Activated T-helper 1 cell treated with anti-CD3 and anti-CD28 coated beads, Interleukin-12 subunit alpha, Interleukin-12 subunit beta, Interleukin-2, Interleukin-4 antibody, amounts not matched to agents 30 ng/mL and 10 ng/mL and 1 ng/mL, durations not matched to agents 14 hours and 24 hours and 36 hours (primary cell): Measurements from ENCODE around the gene TRPM3. TPM values are rescaled to one million over a fixed set of nuclear protein-coding genes. Genes with fewer than 3 reads are reported as not detected.

ENCODE experiments used
- DNase-seq: peaks from one replicate; pipeline ENCODE4 v3.0.0; 2021; ENCODE audit warnings: low spot score
- H3K27ac Mint-ChIP-seq: one replicate; pipeline ENCODE4 v1.8.0; 2021; ENCODE audit warnings: mild to moderate bottlenecking, mixed read lengths
- H3K27me3 Mint-ChIP-seq: one replicate; pipeline ENCODE4 v1.8.0; 2022; ENCODE audit warnings: mild to moderate bottlenecking, moderate library complexity, mixed read lengths; ENCODE audit not compliant: insufficient read depth
- H3K36me3 Mint-ChIP-seq: one replicate; pipeline ENCODE4 v1.8.0; 2021; ENCODE audit warnings: low read depth, mixed read lengths
- H3K4me1 Mint-ChIP-seq: one replicate; pipeline ENCODE4 v1.8.0; 2021; ENCODE audit warnings: low read depth, mixed read lengths
- H3K4me3 Mint-ChIP-seq: one replicate; pipeline ENCODE4 v1.8.0; 2021; ENCODE audit warnings: mild to moderate bottlenecking, moderate library complexity, mixed read lengths
- H3K9me3 Mint-ChIP-seq: one replicate; pipeline ENCODE4 v1.8.0; 2021; ENCODE audit warnings: mixed read lengths
- intact Hi-C: fragments of 100-400 bp; cut with micrococcal nuclease; formaldehyde crosslinking; loops from one replicate; pipeline ENCODE4 v1.15.1; 2024
- total RNA-seq: library from RNA; stranded (reverse); gene quantifications from 2 replicates; pipeline ENCODE4 v1.2.3, GENCODE V29; 2022

Gene TRPM3
- total RNA-seq = not detected in 2 replicates

DNA sequence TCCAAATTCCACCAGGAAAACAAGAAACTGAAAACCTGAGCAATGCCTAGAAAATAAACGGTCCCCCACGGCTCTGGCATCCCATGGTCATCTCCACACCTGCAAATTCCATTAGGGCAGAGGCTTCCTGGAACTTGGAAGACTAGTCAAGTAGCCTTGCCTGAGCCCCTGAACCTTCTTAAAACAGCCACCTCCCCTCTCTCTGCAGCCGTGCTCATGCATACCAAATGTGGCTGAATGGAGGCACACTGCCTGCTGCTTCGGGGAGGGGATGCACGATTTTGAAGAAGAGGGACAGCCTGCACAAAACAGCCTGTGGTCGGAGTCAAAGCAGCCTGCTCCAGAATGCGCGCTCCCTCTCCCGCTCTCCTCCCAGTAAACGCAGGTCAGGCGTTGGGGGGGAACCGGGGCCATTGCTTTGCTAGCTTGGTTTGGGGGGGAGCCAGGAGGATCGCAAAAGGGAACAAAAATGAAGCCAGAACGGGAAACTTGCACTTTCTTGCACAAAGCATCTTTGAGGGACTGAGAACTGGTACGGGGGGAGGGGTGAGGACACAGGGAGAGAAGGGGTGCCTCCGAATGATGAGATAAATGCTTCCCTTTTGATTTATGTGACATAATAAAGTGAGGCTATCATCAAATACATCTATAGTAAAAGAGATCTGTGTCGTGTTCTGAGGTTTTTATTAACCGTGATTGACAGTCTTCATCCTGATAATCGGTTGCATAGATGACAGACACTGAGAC is at the start of gene TRPM3:
TRPM3 (minus strand) TSS at position 347 of the 747 bp plus-strand sequence; CDS start at position 80, 267 bp downstream.
- no peak for DNase-seq
- Mint-ChIP-seq H3K36me3 (no peaks in the 10 kb centered on the region), H3K27ac (no peak within 1 kb of the TSS), H3K27me3 (peaks cover 2% of the 10 kb centered on the region), H3K4me1 (no peaks in the 10 kb centered on the region), H3K9me3 (no peaks in the 10 kb centered on the region), H3K4me3 (no peak within 1 kb of the TSS)
- intact Hi-C loops = no loop called here

GRCh38 chr9:71168418-71168817 is 47.0 kb upstream of the TRPM3 start:
- Mint-ChIP-seq H3K4me3 (no peak overlapping the region), H3K4me1 (no peaks in the 10 kb centered on the region), H3K36me3 (no peaks in the 10 kb centered on the region), H3K27me3 (no peaks in the 10 kb centered on the region), H3K9me3 (no peaks in the 10 kb centered on the region), H3K27ac (no peak overlapping the region)
- no peak for DNase-seq
- intact Hi-C loops = no loop called here

- H3K4me1 Mint-ChIP-seq = no peaks in the 10 kb centered on the region
- no peak for DNase-seq
- no peaks in the 10 kb centered on the region for H3K9me3 Mint-ChIP-seq
- H3K27ac Mint-ChIP-seq = no peak overlapping the region
- H3K4me3 Mint-ChIP-seq = no peak overlapping the region
- intact Hi-C loops = no loop called here
- no peaks in the 10 kb centered on the region for H3K27me3 Mint-ChIP-seq
- H3K36me3 Mint-ChIP-seq = no peaks in the 10 kb centered on the region
Measured at GRCh38 chr9:71162126-71162525, 40.7 kb upstream of the TRPM3 start.

GRCh38 chr9:71157731-71158130 is 36.3 kb upstream of the TRPM3 start:
- Mint-ChIP-seq H3K9me3 (no peaks in the 10 kb centered on the region), H3K27ac (no peak overlapping the region), H3K36me3 (no peaks in the 10 kb centered on the region), H3K27me3 (no peaks in the 10 kb centered on the region), H3K4me1 (no peaks in the 10 kb centered on the region), H3K4me3 (no peak overlapping the region)
- no peak for DNase-seq
- intact Hi-C loops = no loop called here

DNA sequence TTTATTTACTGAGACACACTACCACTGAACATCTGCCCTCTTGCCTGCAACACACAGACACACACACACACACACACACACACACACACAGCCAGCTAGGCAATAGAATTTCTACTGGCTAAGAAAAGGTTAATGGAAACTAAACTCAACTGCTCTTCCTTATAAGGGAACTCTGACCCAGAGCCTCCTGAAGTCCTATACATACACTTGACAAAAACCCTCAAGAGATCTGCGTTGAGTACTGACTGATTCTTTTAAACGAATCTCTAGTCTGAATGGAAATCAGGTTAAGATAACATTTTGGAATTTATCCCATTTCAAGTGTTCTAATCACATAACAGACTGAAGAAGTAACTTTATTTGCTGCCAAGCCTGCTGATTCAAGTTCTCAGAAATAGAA is 25.9 kb upstream of the TRPM3 start:
- Mint-ChIP-seq H3K4me3 (no peak overlapping the region), H3K4me1 (no peaks in the 10 kb centered on the region), H3K27me3 (no peaks in the 10 kb centered on the region), H3K9me3 (peaks cover 8% of the 10 kb centered on the region), H3K36me3 (no peaks in the 10 kb centered on the region), H3K27ac (no peak overlapping the region)
- intact Hi-C loops = no loop called here
- DNase-seq = no peak

DNA sequence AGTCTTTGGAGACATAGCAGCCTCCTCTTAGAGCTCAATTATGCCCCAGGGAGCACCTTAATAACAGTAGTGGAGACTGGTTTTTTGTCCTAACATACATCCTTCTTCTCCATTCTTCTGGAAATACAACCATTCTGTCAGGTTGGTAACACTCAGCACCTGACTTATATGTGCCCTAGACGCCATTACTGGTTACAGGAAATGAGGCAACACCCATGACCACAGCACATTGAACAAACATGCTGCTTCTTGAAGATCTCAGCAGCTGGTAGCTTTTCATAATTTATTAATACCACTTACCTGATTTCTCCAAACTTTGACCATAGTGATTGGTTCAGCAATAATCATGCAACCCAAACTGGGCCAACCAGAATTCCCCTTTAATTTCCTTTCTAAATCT is 25.1 kb upstream of the TRPM3 start:
- peaks cover 8% of the 10 kb centered on the region for H3K9me3 Mint-ChIP-seq
- no peaks in the 10 kb centered on the region for H3K27me3 Mint-ChIP-seq
- H3K4me3 Mint-ChIP-seq = no peak overlapping the region
- no peaks in the 10 kb centered on the region for H3K4me1 Mint-ChIP-seq
- intact Hi-C loops = no loop called here
- H3K27ac Mint-ChIP-seq = no peak overlapping the region
- no peaks in the 10 kb centered on the region for H3K36me3 Mint-ChIP-seq
- DNase-seq = no peak

DNA sequence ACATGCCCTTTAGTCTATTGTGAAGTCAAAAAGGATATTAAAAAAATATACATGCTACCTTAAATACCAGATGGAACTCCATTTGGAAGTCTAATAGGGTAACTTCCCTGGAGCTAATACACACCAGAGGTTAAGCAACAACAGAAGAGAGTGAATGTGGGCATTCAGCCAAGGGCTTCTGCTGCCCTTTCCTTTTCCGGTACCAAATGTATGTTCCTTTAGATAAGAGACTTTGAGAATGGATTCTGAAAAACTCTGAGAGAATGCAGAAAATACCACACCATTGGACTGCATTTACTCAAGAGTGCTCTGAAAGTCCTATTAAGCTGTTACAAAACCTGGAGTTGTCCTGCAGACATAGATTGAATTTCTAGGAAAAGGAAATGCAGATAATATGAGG is 23.8 kb upstream of the TRPM3 start:
- Mint-ChIP-seq H3K36me3 (no peaks in the 10 kb centered on the region), H3K27ac (no peak overlapping the region), H3K9me3 (peaks cover 8% of the 10 kb centered on the region), H3K4me1 (no peaks in the 10 kb centered on the region), H3K27me3 (no peaks in the 10 kb centered on the region), H3K4me3 (no peak overlapping the region)
- intact Hi-C loops = no loop called here
- DNase-seq = no peak

DNA sequence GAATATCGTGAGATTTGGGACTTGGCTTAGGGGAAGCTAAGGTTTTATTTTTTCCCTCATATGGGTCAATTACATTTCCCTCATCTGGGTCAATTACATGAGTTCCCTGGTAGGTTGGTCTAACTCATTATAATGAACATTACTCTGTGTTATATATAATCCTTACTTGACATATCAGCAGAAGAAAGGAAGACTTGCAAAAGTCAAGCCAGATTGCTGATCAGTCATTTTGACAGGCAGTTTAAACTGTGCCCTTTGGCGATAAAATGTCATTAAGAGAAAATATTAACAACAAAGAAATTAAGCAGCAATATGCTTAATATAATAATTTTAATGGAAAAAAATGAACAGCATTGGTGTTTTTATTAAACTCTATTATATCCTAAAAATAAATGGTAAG is 23.1 kb upstream of the TRPM3 start:
- Mint-ChIP-seq H3K9me3 (peaks cover 8% of the 10 kb centered on the region), H3K4me3 (no peak overlapping the region), H3K27ac (no peak overlapping the region), H3K36me3 (no peaks in the 10 kb centered on the region), H3K4me1 (no peaks in the 10 kb centered on the region), H3K27me3 (no peaks in the 10 kb centered on the region)
- DNase-seq = no peak
- intact Hi-C loops = no loop called here

- no peaks in the 10 kb centered on the region for H3K27me3 Mint-ChIP-seq
- intact Hi-C loops = no loop called here
- H3K4me3 Mint-ChIP-seq = no peak overlapping the region
- no peak for DNase-seq
- H3K36me3 Mint-ChIP-seq = no peaks in the 10 kb centered on the region
- H3K27ac Mint-ChIP-seq = no peak overlapping the region
- H3K9me3 Mint-ChIP-seq = no peaks in the 10 kb centered on the region
- H3K4me1 Mint-ChIP-seq = no peaks in the 10 kb centered on the region
Measured at GRCh38 chr9:71136696-71137095, 15.3 kb upstream of the TRPM3 start.

DNA sequence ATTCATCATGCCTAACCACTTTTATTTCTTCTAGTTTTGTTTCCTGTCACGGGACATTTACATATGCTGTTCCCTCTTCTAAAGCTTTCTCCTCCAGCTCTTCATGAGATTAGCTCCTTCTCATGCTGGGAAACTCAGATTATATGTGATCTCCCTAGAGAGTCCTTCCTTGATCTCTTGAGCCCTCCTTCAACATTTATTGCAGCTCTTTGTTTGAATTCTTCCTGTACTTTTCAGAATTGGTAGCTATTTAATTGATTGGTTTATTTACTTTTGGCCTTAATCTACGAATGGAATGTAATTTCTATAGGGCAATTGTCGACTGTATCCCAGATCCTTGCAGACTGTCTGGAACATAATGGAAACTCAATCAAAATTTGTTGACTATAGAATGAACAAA is 9.7 kb upstream of the TRPM3 start:
- DNase-seq = no peak
- Mint-ChIP-seq H3K9me3 (no peaks in the 10 kb centered on the region), H3K4me3 (no peak overlapping the region), H3K27ac (no peak overlapping the region), H3K4me1 (no peaks in the 10 kb centered on the region), H3K27me3 (no peaks in the 10 kb centered on the region), H3K36me3 (no peaks in the 10 kb centered on the region)
- intact Hi-C loops = no loop called here

- Mint-ChIP-seq H3K27ac (no peak overlapping the region), H3K4me1 (no peaks in the 10 kb centered on the region), H3K36me3 (no peaks in the 10 kb centered on the region), H3K27me3 (no peaks in the 10 kb centered on the region), H3K9me3 (no peaks in the 10 kb centered on the region), H3K4me3 (no peak overlapping the region)
- no peak for DNase-seq
- intact Hi-C loops = no loop called here
Measured at GRCh38 chr9:71130521-71130920, 9.1 kb upstream of the TRPM3 start.

DNA sequence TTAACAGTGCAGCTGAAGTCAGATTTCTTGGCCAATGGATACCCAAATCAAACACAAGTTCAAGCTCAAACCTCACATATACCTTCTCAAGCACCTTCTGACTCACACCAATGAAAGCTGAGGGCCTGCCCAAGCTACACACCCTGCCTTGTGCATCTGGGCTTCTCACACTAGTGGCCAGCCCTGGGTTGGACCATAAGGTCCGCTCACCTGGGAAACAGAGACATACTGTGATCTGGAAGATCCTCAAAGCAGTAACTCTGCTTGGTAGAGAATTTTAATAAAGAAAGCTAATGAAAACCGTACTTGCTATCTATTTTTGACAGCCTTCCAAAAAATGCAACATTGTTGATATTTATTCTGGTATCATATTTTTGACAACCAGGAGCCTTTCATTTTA is 7.4 kb upstream of the TRPM3 start:
- no peaks in the 10 kb centered on the region for H3K4me1 Mint-ChIP-seq
- H3K27me3 Mint-ChIP-seq = no peaks in the 10 kb centered on the region
- no peaks in the 10 kb centered on the region for H3K36me3 Mint-ChIP-seq
- intact Hi-C loops = no loop called here
- no peak overlapping the region for H3K27ac Mint-ChIP-seq
- no peaks in the 10 kb centered on the region for H3K9me3 Mint-ChIP-seq
- DNase-seq = no peak
- H3K4me3 Mint-ChIP-seq = no peak overlapping the region

DNA sequence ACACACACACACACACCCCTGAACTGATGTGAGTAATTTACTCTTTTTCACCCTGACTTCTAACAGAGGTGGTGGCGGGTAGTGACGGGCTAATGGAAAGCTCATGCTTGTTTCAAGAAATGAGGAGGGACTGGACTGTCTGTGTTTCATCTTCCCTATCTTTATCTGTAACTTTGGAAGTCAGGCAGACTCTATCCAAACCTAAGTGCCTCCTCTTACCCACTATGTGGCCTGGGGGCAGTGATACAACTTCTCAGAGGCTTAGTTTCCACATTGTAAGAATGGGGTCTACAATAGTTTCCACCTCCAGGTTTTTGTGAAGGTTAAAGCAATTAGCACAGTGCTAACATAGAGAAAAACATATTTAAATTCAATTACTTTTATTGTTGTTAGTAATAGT is 5.9 kb upstream of the TRPM3 start:
- intact Hi-C loops = no loop called here
- Mint-ChIP-seq H3K27ac (no peak overlapping the region), H3K4me1 (no peaks in the 10 kb centered on the region), H3K27me3 (no peaks in the 10 kb centered on the region), H3K9me3 (no peaks in the 10 kb centered on the region), H3K4me3 (no peak overlapping the region), H3K36me3 (no peaks in the 10 kb centered on the region)
- no peak for DNase-seq

GRCh38 chr9:71122421-71122820 is 1.0 kb upstream of the TRPM3 start:
- intact Hi-C loops = no loop called here
- no peaks in the 10 kb centered on the region for H3K36me3 Mint-ChIP-seq
- no peaks in the 10 kb centered on the region for H3K4me1 Mint-ChIP-seq
- DNase-seq = no peak
- H3K27me3 Mint-ChIP-seq = peaks cover 2% of the 10 kb centered on the region
- H3K9me3 Mint-ChIP-seq = no peaks in the 10 kb centered on the region
- no peak overlapping the region for H3K27ac Mint-ChIP-seq
- no peak overlapping the region for H3K4me3 Mint-ChIP-seq
